HG02610 (cell line): ENCODE results near the gene SASH1.
A peak's percentile ranks its signal among the peaks of the same experiment; 100 is the strongest.
"Not testable (repeated sequence)": the region's sequence is repeated elsewhere in the genome, so short reads cannot be mapped to it uniquely, and the experiment has no call there.

Source experiments
- ATAC-seq: cut with Tn5 transposase; IDR thresholded peaks from one replicate; pipeline ENCODE4 v1.9.1; 2021; ENCODE audit warnings: mild to moderate bottlenecking, moderate library complexity; ENCODE audit not compliant: unreplicated experiment

The SASH1 gene

DNA sequence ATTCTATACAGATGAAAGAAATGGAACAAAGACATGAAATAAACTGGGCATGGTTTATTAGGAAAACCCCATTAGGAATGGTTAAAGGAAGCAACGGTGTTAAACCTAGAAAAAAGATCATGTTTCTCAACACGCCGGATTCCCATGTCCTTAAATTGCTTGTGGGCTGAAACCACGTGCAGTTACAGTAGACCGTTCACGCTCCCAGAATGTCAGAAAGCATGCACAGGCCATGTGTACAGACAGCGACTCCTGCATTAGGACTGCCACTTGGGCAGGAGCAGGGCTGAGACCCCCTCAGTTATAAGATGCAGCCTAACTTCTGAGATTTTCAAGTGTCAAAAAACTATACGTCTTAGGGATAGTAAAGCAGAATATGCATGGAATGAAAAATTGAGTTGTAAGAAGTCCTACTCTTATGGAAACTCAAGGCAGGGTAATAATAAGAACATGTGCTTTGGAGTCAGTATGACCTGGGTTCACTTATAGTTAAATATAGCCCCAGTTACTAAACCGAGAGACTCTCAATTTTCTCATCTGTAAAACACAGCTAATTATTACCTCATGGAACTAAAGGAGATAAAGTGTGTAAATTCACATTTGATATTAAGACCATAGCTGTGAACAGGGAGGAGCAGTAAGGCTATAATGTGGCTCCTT is 230.2 kb downstream of the SASH1 start:
- no peak for ATAC-seq

DNA sequence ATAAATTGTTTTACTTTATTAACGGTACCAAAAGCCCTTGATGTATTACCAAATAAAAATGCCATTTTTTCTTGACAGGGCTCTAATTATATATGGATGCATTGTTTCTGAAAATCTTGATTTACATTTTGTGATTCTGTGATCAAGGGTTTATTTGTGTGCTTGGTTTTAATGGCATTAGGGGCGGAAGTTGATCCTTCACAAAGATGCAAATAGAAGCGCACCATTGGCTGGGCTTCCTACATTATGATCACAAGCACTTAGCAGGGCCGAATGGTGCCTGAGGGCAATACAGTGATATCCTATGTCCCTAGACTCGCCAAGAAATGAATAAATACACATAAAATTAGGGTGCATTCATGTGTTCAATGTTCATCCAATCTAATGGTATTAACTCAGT is 231.3 kb downstream of the SASH1 start:
- ATAC-seq: no peak

DNA sequence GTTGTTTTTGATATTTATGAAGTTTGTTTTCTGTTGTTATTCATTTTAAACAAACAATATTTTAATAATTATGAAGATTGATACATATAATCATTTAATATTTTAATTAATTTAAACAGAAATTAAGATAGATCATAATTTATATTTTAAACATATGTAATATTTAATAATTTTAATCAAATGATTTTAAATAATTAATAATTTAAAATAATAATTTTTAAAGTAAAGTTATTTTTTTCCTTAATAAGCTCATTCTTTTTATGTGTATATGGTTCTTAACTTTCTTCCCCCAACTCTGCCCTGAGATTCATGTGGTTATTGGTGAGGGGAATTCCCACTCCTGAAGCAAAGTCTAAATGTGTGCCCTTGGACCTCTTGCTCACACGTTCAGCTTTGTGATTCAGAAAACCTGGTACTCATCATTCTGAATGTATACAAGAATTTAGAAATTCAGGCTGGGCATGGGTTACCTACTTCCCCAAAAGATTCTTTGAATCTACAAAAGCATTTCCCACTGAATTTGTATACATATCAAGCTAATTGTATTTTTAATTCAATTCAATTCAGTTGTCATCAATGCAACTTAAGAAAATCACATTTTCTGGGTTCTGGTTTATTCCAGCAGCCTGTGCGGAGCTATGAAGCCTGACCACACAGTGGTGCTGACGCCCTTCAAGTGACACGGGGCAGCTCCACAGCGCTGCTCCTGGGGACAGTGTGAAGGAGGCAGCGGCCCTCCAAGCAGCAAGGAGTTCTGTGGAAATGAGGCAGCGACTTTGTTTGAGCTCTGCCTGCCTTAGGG is 235.2 kb downstream of the SASH1 start:
- ATAC-seq: peak; percentile 96

DNA sequence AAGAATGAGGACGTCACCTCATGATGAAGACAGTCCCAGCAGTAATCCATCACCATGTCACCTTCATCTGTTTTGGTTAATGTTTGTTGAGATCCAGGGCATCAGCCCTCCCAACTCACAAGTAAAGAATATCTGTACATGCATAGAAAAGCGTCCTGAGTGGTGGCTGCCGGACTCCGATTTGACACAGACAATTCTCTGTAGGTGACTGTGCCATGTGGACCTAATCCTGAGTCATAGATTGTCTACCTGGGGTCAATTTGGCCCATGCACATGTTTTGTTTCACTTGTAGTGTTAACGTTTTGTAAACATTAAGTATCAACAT is 235.8 kb downstream of the SASH1 start:
- peak; percentile 8 for ATAC-seq

DNA sequence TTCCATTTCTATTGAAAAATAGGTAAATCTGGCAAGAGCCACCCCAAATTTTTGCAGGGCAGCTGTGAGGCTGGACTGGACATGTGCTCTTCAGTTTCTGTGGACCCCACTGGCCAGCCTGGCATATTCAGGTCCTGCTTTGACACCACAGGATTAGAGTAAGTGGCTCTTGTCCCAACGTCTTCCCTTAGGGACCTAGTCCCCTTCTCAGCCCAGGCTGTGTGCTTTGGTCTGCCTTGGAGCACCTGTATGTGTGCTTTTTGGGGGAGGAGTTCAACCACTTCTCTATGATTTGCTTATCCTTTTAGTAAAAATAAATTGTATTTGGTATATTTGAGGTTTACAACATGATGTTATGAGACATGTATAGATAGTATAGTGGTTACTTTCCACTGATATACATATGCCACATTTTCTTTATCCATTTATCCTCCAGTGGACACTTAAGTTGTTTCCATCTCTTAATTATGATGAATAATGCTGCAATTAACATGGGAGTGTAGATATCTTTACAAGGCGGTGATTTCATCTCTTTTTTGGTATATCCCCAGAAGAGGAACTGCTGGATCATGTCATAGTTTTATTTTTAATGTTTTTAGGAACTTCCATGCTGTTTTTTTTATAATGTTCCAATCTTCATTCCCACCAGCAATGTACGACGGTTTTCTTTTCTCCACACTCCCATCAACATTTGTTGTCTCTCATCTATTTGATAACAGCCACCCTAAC is 236.4 kb downstream of the SASH1 start:
- no peak for ATAC-seq

DNA sequence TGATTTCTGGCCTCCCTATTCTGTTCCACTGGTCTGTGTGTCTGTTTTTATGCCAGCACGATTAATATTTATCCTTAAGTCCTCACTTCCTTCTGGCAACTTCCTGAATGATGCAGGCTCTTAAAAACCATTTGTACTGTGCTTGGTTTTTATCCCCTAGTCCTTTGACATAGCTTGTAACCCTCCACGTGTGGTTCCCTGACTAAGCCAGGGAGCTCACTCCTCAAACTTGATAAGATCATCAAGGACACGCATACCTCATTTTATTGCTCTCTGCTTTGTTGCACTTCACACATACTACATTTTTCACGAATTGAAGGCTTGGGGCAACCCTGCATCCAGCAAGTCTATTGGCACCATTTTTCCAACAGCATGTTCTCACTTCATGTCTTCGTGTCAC is 237.8 kb downstream of the SASH1 start:
- ATAC-seq: no peak

DNA sequence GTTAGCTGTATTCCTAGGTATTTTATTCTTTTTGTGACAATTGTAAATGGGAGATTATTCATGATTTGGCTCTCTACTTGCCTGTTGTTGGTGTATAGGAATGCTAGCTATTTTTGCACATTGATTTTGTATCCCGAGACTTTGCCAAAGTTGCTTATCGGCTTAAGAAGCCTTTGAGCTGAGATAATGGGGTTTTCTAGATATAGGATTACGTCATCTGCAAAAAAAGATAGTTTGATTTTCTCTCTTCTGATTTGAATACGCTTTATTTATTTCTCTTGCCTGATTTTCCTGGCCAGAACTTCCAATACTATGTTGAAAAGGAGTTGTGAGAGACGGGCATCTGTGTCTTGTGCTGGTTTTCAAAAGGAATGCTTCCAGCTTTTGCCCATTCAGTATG is 241.0 kb downstream of the SASH1 start:
- ATAC-seq: no peak

DNA sequence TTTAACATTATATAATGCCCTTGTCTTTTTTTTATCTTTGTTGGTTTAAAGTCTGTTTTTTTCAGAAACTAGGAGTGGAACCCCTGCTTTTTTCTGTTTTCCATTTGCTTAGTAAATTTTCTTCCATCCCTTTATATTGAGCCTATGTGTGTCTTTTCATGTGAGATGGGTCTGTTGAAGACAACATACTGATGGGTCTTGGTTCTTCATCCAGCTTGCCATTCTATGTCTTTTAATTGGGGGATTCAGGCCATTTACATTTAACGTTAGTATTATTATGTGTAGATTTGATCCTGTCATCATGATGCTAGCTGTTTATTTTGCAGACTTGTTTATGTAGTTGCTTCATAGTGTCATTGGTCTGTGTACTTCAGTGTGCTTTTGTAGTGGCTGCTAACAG is 243.0 kb downstream of the SASH1 start:
- ATAC-seq: not testable (repeated sequence)

DNA sequence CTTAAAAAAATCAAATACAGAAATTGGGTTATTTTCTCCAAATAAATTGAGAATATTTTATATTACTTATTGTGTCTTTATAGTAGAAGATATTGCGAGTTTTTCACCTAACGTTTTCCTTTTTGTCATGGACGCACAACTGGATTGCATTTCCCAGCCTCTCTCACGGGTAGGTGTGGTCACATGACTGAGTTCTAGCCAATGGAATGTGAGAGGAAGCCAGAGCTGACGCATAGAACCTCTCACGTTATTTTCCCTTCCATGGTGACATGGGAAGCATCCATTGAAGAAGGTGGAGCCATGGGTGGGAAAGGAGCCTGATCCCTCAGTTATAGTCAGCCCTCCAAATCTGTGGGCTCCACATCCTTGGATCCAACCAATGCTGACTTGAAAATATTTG is 248.2 kb downstream of the SASH1 start:
- no peak for ATAC-seq

DNA sequence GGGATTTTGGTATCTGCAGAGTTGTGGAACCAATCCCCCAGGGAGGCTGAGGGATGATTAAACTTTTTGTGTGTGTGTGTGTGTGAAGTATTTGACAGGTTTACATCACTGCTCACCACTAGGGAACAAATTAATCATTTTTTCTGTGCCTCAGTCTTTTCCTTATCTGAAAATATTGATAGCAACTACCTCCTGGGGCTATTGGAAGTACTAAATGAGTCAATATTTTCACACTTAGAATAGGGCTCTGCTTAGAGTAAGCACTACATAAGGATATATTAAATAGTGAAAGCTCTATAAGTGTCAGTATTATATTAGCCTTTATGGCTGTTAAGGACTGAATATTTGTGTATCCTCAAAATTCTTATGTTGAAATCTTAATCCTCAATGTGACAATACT is 249.0 kb downstream of the SASH1 start:
- ATAC-seq: no peak

DNA sequence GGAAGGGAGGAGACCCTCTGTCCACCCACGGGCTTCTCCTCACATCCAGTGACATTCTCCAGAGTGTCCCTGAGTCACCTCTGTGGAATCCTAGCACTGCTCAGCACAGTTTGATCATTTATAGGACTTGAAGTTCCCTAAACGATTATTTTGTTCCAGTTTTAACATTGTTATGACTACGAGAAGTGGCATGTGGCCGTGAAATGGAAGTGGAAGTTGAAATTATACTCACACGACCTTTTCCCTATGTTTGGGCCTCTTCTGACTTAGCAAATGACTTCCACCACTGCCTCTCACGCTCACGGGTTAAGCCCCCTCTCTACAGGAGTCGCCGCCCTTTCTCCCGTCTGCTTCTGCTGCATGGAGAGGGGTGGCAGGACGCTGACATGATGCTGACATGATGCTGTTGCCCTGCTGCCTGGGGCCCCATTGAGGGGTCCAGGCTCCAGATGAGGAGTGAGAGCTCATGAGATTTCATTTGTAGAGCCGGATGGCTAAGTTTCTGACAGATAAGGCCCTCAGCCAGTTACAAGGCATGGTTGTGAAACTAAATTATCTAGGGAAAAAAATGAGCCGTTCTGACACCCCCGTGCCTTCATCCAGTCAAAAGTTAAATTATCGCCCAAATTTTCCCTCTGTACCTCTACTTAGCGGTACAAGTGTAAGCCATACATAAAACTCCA is 250.6 kb downstream of the SASH1 start:
- ATAC-seq: no peak

DNA sequence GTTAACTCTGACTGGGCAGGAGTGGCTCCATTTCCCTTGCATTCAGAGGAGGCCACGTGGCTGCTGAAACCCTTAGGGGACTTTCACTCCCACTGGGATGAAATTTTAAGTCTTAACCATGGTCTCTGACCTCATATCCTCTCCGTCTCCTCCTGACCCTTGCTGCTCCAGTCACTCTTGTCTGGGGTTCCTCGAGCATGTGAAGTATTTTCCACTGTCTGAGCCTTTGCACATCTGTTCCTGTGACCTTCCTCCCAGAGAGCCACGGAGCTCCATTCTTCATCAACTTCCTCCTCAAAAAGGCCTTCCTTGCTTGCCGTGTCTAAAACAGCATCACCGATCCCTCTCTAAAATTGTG is 251.2 kb downstream of the SASH1 start:
- ATAC-seq: no peak

DNA sequence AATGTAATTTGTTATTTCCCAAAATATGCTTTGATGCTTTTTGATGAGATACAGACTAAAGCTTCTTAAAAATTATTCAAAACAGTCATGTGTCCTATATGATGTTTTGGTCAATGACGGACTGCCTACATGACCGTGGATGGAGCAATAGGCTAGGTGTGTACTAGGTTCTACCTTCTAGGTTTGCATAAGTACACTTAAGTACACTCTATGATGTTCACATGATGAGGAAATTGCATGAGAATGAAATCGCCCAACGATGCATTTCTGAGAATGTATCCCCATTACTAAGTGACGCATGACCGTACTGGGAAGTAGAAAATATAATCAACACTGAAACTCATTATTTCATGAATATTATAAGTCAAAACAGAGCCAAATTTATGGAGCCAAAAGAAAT is 252.9 kb downstream of the SASH1 start:
- no peak for ATAC-seq

DNA sequence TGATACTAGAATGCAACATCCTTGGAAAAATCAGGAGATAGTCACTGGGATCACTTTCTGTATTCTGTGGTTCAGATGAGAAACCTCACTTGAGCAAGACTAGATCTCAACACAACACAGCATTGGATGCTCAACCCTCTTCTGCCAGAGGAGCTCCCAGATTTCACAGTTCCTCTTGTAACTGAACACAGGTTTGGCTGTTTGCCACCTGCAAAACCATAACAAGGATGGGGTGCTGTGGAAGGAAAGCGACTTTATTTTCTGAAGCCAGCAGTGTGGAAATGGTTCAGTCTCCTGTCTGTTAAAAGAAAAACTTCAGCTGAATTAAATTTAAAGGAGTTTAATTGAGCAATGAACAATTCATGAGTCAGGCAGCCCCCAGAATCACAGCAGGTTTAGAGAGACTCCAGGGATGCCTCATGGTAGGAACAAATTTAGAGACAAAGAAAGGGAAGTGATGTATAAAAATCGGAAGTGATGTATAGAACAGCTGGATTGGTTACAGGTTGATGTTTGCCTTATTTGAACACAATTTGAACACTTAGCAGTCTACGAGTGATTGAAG is 254.3 kb downstream of the SASH1 start:
- no peak for ATAC-seq

DNA sequence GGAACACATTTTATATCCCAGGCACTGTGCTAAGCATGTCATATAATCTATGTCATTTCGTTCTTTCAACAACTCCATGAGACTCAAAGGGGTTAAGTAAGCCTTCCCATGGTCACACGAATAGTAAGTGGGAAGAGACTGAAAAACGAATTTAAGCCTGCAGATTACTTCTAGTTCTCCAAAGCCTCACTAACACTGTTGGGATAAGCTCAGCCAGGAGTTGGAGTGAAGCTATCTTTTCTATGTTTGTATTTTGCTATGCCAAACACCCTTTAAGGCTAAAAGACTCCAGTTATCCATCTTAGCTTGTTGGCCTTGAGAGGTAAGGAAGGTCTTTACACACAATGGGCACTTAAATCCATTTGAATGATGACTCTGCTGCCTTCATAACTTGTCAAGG is 256.1 kb downstream of the SASH1 start:
- no peak for ATAC-seq

DNA sequence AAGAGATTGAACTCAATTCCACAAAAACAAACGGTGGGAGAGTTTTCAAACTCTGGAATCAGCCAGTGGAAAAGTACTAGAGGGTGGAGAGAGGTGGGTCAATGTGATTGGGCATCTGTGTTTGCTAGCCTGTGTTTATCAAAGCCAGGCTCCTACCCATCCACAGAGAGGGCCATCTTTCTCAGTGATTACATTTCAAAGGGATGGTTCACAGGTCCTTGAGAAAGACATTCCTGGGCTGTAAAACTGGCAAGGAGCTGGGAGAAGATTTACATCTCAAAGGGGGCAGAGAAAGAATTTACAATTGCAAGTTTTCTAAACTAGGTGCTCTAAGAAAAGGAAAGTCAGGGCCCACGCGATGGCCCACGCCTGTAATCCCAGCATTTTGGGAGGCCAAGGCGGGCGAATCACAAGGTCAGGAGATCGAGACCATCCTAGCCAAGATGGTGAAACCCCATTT is 257.4 kb downstream of the SASH1 start:
- ATAC-seq: no peak
